ENCODE measurements around the gene PRMT7.
"Not testable (repeated sequence)": the region's sequence is repeated elsewhere in the genome, so short reads cannot be mapped to it uniquely, and the experiment has no call there.

Gene PRMT7

GRCh38 chr16:68283801-68284598, 26.8 kb upstream of the PRMT7 start:
- no peak for DNase-seq

GRCh38 chr16:68284847-68285246, 26.0 kb upstream of the PRMT7 start:
- no peak for DNase-seq

GRCh38 chr16:68285683-68286082, 25.1 kb upstream of the PRMT7 start:
- DNase-seq, result no peak

DNA sequence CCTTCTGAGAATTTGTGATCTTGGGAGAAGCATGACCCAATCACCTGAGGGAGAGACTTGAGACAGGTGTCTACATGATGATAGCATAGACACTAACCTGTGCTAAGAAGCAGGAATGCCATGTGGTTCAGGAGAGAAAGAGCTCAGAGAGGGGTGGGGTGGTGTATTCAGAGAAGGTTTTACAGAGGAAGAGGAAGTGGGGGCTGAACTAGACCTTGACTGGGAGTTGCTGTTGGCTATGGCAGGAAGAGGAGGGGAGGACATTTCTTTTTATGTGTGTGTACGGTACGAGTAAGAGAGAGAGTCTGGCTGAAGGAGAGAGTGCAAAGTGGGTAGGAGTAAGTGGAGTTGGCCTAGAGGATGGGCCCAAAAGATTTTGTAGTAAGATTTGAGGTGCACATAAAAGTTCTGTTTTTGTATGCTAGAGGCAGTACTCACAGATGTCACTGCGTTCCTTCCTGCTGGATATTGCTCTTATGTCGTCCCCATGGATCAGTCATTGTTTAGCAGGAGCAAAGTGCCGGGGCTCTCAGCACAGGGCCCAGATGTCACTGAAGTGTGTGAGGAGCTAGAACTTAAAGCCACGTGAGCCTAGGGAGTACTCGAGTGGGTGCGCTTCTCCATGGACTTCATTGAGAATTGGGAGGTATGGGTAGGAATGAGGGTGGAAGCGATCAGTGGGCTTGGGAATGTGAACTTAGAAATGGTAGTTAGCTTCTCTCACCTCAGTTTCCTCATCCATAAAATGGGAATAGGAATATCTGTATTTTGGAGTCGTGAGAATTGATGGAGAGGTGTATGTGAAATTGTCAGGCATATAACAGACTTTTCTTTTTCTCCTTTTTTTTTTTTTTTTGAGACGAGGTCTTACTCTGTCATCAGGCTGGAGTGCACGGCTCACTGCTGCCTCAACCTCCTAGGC, 24.4 kb upstream of the PRMT7 start:
- no peak for DNase-seq

- DNase-seq, result no peak
These were observed 23.3 kb upstream of the PRMT7 start for GRCh38 chr16:68287276-68288251.

GRCh38 chr16:68288252-68288650, 22.6 kb upstream of the PRMT7 start:
- DNase-seq, result no peak

GRCh38 chr16:68288796-68289195, 22.0 kb upstream of the PRMT7 start:
- not testable (repeated sequence) for DNase-seq

GRCh38 chr16:68289202-68289601, 21.6 kb upstream of the PRMT7 start:
- DNase-seq, result no peak

- peak; percentile 40 for DNase-seq
These were observed 21.0 kb upstream of the PRMT7 start for GRCh38 chr16:68289621-68290329.

- DNase-seq, result no peak
These were observed 20.4 kb upstream of the PRMT7 start for GRCh38 chr16:68290450-68290849.

DNA sequence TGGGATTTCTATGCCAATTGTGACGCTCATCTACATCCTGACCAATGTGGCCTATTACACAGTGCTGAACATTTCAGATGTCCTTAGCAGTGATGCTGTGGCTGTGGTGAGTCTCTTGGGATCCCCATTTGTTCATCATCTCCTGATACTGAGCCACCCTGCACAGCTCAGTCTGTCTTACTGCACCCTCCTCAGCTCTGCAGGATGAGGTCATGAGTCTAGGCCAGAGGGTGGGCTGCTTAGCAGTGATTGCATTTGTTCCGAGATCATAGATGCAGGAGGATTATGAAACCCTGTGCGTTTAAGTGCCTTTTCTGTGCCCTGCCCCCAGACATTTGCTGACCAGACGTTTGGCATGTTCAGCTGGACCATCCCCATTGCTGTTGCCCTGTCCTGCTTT, 19.6 kb upstream of the PRMT7 start:
- no peak for DNase-seq

DNA sequence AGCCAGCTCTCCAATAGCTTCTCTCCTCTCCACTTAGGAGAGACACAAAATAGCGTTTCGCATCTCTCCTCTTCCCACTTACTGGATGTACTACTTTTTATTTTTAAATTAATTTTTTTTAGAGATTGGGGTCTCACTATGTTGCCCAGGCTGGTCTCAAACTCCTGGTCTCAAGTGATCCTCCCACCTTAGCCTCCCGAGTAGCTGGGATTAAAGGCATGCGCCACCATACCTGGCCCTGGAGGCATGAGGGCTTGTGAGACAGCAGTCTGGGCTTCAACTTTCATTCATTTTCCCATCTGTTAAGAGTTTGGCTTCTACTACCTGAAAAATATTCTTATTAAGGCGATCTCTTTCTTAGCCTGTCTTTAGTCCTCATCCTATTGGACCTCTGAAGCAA, 18.4 kb upstream of the PRMT7 start:
- DNase-seq, result no peak

GRCh38 chr16:68296291-68296690, 14.5 kb upstream of the PRMT7 start:
- no peak for DNase-seq

DNA sequence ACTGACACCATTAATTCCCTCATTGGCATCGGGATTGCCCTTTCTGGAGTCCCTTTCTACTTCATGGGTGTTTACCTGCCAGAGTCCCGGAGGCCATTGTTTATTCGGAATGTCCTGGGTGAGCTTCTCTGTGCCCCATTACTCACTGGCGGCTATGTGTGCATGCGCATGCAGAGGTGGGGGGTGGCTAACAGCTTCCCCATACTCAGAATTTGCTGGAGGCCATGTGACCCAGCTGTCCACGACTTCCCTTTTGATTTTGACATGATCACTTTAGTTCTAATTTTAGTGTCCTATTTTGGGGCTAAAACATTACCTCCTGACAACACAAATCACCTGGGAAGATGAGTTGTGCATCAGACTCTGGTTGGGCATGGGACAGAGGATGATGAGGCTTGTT, 14.1 kb upstream of the PRMT7 start:
- DNase-seq, result no peak

DNA sequence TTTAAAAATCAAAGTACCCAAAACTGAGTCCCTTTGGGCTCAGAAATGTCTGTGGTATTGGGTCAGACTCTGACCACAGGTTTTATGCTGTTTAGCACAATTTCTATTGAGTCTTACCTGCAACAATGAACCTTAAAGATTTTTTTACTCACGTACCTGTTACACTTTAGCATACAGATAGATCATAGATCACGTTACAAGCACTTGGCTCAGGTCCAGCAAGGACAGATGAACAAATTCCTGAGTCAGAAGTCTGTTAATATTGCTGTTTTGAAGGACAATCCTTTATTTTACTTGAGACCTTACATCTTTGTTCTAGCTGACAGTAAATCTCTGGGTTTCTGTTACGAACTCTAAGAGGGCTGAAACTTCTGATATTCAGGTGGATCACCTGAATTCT, 12.9 kb upstream of the PRMT7 start:
- no peak for DNase-seq

DNA sequence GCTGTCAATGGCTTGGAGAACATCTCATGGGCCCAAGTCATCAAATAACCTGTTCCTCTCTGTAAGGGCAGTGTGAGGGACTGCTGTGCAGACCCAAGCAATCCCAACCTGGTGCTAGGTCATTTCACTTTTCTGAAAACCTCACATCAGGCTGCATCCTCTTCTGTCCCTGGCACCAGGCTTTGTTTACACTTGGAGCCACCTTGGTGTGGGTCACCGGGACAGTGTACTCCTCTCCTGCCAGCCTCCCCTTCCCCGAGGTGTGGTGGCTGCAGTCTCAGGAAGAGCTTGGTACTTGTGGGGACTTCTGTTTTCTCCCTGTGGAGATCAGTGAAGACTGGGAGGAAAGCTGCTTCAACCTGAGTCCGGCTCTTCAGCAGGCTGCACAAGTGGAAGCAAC, 12.5 kb upstream of the PRMT7 start:
- DNase-seq, result no peak

DNA sequence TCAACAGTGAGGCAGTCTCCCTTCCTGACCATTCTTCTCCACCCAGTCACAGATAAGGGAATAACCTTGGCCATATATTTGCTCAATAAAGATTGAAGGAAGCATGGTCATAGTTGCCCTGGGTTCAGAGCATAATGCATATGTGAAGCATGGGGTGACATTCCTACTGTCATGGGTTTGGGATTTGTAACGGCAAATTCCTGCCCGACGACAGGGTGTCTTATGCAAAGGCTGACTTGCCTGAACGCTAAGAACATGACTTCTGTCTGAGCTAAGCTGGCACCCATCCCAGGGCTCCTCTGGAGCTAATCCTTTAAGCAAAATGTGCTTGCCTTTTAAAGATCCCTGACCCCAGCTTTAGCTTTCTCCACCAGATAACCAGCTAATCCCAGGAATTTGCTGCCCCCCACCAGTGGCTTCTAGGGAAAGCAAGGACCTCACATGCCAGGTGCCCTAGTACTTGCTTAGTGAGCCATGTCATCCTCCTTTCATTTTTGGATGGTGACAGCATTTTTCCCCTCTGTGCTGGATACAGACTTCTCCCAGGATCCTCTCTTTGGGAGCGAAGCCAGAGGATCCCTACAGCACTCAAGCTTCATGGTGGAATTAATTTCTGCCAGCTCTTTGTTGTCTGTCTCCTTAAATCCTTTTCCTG, 11.8 kb upstream of the PRMT7 start:
- no peak for DNase-seq

GRCh38 chr16:68299571-68300453, 11.0 kb upstream of the PRMT7 start:
- DNase-seq, result no peak

- no peak for DNase-seq
These were observed 9.9 kb upstream of the PRMT7 start for GRCh38 chr16:68300734-68301459.

GRCh38 chr16:68306633-68307032, 4.2 kb upstream of the PRMT7 start:
- no peak for DNase-seq

Data from activated naive CD4-positive, alpha-beta T cell treated with anti-CD3 and anti-CD28 coated beads, Interleukin-2, amount 50 U/mL, for 16 hours (primary cell).